Glutamatergic neuron (in vitro differentiated cells): ENCODE results near the gene MAMDC2. TPM values are rescaled to one million over a fixed set of nuclear protein-coding genes. Genes with fewer than 3 reads are reported as not detected.

ENCODE experiments used
- DNase-seq: peaks from one replicate; pipeline ENCODE4 v3.0.0; 2022
- H3K27ac Mint-ChIP-seq: one replicate; pipeline ENCODE4 v1.8.0; 2020; ENCODE audit warnings: mild to moderate bottlenecking, mixed read lengths, inconsistent platforms; ENCODE audit not compliant: unreplicated experiment
- H3K27me3 Mint-ChIP-seq: one replicate; pipeline ENCODE4 v1.8.0; 2020; ENCODE audit warnings: mild to moderate bottlenecking, moderate library complexity, mixed read lengths, inconsistent platforms; ENCODE audit not compliant: unreplicated experiment
- H3K36me3 Mint-ChIP-seq: one replicate; pipeline ENCODE4 v1.8.0; 2020; ENCODE audit warnings: mild to moderate bottlenecking, mixed read lengths, inconsistent platforms; ENCODE audit not compliant: unreplicated experiment
- H3K4me1 Mint-ChIP-seq: one replicate; pipeline ENCODE4 v1.8.0; 2020; ENCODE audit warnings: mild to moderate bottlenecking, low read depth, mixed read lengths, inconsistent platforms; ENCODE audit not compliant: unreplicated experiment
- H3K4me3 Mint-ChIP-seq: one replicate; pipeline ENCODE4 v1.8.0; 2020; ENCODE audit warnings: mild to moderate bottlenecking, mixed read lengths, inconsistent platforms; ENCODE audit not compliant: unreplicated experiment
- H3K9me3 Mint-ChIP-seq: one replicate; pipeline ENCODE4 v1.8.0; 2020; ENCODE audit warnings: mild to moderate bottlenecking, moderate library complexity, mixed read lengths, inconsistent platforms; ENCODE audit not compliant: unreplicated experiment
- total RNA-seq: library from RNA; stranded (reverse); fragmentation: NEBNext Ultra II Directional; extraction: Animal tissue kit (Norgen Biotek cat#: 25700); gene quantifications from one replicate; pipeline ENCODE4 v1.2.1, GENCODE V29; 2021; ENCODE audit not compliant: unreplicated experiment
- TF ChIP-seq, protein P1 (sequence below): fragments of 200-600 bp; sonication (generic); IDR thresholded peaks from one replicate; pipeline ENCODE4 v1.5.0; 2021; ENCODE audit not compliant: partially characterized antibody, unreplicated experiment

MAMDC2 gene
- total RNA-seq, 1 donor from 2014 or later: 0.22 TPM

DNA sequence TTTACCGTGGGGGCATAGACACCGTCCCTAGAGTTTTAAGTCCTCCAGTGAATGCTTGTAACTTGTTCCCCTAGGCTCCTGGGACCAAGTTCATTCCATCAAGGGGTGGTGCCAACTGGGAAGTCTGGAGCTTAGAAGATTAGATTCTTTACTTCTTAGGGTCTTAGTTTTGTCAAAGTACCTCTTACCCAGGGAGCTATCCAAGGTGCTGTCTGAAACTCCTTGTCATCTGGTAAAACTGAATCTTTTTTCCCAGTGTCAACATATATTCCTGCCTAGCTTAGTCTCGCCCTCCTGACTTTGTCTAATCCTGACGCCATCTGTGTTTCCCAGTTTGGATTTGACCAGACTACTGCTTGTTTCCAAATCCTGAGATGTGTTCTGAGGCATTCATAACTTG is 41.6 kb downstream of the MAMDC2 start:
- no peak for DNase-seq
- H3K27ac Mint-ChIP-seq: no peak overlapping the region
- H3K27me3 Mint-ChIP-seq: no peaks in the 10 kb centered on the region
- H3K4me1 Mint-ChIP-seq: no peaks in the 10 kb centered on the region
- TF ChIP-seq, protein P1, sequence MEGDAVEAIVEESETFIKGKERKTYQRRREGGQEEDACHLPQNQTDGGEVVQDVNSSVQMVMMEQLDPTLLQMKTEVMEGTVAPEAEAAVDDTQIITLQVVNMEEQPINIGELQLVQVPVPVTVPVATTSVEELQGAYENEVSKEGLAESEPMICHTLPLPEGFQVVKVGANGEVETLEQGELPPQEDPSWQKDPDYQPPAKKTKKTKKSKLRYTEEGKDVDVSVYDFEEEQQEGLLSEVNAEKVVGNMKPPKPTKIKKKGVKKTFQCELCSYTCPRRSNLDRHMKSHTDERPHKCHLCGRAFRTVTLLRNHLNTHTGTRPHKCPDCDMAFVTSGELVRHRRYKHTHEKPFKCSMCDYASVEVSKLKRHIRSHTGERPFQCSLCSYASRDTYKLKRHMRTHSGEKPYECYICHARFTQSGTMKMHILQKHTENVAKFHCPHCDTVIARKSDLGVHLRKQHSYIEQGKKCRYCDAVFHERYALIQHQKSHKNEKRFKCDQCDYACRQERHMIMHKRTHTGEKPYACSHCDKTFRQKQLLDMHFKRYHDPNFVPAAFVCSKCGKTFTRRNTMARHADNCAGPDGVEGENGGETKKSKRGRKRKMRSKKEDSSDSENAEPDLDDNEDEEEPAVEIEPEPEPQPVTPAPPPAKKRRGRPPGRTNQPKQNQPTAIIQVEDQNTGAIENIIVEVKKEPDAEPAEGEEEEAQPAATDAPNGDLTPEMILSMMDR: no peak
- no peaks in the 10 kb centered on the region for H3K9me3 Mint-ChIP-seq
- no peaks in the 10 kb centered on the region for H3K36me3 Mint-ChIP-seq
- H3K4me3 Mint-ChIP-seq: no peak overlapping the region

DNA sequence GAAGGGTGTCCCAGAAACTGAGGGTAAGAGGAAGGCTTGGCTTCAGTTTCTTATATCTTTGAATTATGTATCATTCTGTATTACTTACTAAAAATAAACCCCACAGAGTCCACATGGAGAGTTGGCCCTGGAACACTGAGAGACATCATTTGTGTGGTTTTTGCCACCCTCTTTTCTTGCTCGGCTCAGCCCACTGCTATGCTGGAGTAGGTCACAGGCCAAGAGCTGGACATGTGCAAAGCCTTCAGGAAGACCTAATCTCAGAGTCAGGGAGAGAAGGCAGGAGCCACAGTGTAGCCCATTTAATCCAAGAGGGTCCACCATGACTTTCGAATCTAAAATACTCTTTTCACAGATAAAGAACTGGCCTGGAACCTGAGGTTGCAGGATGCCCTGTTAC is 47.5 kb downstream of the MAMDC2 start:
- no peak overlapping the region for H3K4me3 Mint-ChIP-seq
- no peaks in the 10 kb centered on the region for H3K9me3 Mint-ChIP-seq
- H3K36me3 Mint-ChIP-seq: no peaks in the 10 kb centered on the region
- TF ChIP-seq, protein P1: no peak
- H3K27ac Mint-ChIP-seq: no peak overlapping the region
- peaks cover 2% of the 10 kb centered on the region for H3K27me3 Mint-ChIP-seq
- no peak for DNase-seq
- no peaks in the 10 kb centered on the region for H3K4me1 Mint-ChIP-seq

DNA sequence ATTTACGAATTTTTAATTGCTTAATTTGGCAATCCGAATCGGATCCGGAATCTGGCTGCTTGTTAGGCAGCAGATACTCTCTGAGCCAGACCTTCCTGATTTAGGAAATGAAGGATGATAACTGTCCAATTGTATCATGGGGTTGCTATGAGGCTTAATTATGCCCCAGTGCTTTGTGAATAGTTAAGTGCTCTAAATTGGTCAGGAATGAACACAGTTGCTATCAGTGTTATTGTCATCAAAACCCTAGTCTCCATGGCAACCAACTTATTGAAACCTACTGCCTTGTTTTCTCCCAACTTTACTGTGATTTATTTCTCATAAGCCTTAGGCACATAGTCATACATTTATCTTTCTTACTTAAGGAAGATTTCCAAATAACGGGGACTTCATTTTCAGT is 47.9 kb downstream of the MAMDC2 start:
- Mint-ChIP-seq H3K4me3 (no peak overlapping the region), H3K27me3 (peaks cover 2% of the 10 kb centered on the region), H3K36me3 (no peaks in the 10 kb centered on the region), H3K27ac (no peak overlapping the region), H3K4me1 (no peaks in the 10 kb centered on the region), H3K9me3 (no peaks in the 10 kb centered on the region)
- TF ChIP-seq, protein P1: no peak
- DNase-seq: no peak

DNA sequence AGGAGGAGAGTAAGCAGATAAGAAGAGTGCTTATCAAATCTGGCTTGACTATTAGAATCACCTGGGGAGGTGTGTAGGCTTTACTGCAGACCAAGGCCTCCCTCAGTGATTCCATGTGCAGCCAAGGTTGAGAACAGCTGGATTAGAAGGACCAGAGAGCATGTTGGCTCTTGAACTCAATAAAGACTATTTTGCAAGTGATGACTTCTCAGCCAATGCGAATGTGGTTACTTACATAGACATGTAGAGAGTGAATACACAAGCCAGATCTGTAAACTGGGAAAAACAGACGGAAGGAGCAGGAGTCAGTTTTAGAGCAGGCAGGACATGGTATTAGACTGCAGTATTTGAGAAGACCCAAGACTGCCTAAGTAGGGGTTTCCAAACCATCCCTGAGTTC is 48.5 kb downstream of the MAMDC2 start:
- no peak overlapping the region for H3K27ac Mint-ChIP-seq
- no peaks in the 10 kb centered on the region for H3K36me3 Mint-ChIP-seq
- no peaks in the 10 kb centered on the region for H3K9me3 Mint-ChIP-seq
- no peak for DNase-seq
- TF ChIP-seq, protein P1: no peak
- H3K4me1 Mint-ChIP-seq: no peaks in the 10 kb centered on the region
- H3K27me3 Mint-ChIP-seq: peaks cover 2% of the 10 kb centered on the region
- no peak overlapping the region for H3K4me3 Mint-ChIP-seq

DNA sequence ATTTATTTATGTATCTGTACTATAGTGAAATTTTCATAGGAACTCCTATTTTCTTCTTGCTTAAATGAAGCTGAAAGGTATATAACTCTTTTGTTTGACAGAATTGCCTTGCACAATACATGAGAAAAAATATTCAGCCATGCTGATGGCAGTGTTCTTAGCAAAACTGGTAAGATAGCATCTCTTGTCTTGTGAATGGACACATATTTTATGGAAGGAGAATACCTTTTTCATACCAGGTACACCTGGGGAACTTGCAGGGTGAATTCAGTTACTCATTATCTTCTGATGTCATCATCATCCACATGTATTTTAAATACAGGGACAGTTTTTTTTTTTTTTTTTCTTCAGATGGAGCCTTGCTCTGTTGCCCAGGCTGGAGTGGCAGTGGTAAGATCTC is 49.4 kb downstream of the MAMDC2 start:
- DNase-seq: no peak
- H3K9me3 Mint-ChIP-seq: no peaks in the 10 kb centered on the region
- H3K36me3 Mint-ChIP-seq: no peaks in the 10 kb centered on the region
- H3K4me1 Mint-ChIP-seq: no peaks in the 10 kb centered on the region
- TF ChIP-seq, protein P1: no peak
- no peak overlapping the region for H3K27ac Mint-ChIP-seq
- H3K27me3 Mint-ChIP-seq: peaks cover 2% of the 10 kb centered on the region
- H3K4me3 Mint-ChIP-seq: no peak overlapping the region
